GM23248 (cell line): ENCODE data around the gene FPR3.
"Not testable (repeated sequence)": the region's sequence is repeated elsewhere in the genome, so short reads cannot be mapped to it uniquely, and the experiment has no call there.

Experiments used
- EZH2 ChIP-seq: fragments of 200-600 bp; sonication (generic); IDR thresholded peaks from 2 replicates; pipeline ENCODE4 v1.6.1; 2018; ENCODE audit warnings: antibody characterized with exemption, mild to moderate bottlenecking; ENCODE audit not compliant: insufficient read depth, poor library complexity, severe bottlenecking
- EZH2phosphoT487 ChIP-seq: fragments of 200-600 bp; sonication (generic); IDR thresholded peaks from 2 replicates; pipeline ENCODE4 v1.6.1; 2018; ENCODE audit warnings: antibody characterized with exemption, moderate library complexity, mild to moderate bottlenecking, low read depth; ENCODE audit not compliant: insufficient read depth

DNA sequence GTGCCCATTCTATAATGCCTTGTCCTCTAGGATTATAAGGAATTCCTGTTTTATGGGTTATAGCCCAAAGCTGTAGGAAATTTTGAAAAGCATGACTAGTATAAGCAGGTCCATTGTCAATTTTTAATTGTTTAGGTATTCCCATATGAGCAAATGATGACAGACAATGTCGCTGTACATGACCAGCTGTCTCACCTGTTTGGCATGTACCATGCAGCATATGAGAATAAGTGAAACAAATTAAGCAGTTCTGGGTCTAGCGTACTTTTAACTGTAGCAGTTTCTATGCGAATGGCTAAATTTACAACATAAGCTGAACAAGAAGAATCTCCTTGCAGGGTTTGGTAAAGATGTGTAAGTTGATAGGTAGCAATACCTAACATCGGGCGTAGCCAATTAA is 11.6 kb downstream of the FPR3 start:
- not testable (repeated sequence) for TF ChIP-seq EZH2, EZH2phosphoT487
